Effector CD8-positive, alpha-beta T cell (primary cell): ENCODE measurements around the gene CTU2.
A peak's percentile ranks its signal among the peaks of the same experiment; 100 is the strongest.
"Not testable (repeated sequence)": the region's sequence is repeated elsewhere in the genome, so short reads cannot be mapped to it uniquely, and the experiment has no call there.

Source experiments
- DNase-seq: peaks from one replicate; lab custom pipeline; 2025; lab: John Stamatoyannopoulos, UW
- total RNA-seq, 4 experiments: gene quantifications; one replicate each; lab custom pipeline; 2026; lab: John Stamatoyannopoulos, UW

CTU2 gene
- 16.8 to 47.2 (median 21.1) reads per million in 4 experiments for total RNA-seq

GRCh38 chr16:88706229-88706964 is at the start of gene CTU2, which contains the start of gene RNF166:
Gene CTU2 (plus strand): TSS chr16:88706503. CDS start chr16:88706531, 28 bp downstream.
Gene RNF166 (minus strand): TSS chr16:88706408. CDS start chr16:88706325, 83 bp downstream.
- peak; percentile 86 for DNase-seq

- no peak for DNase-seq
Measured at GRCh38 chr16:88657371-88657770, 48.9 kb upstream of the CTU2 start.

GRCh38 chr16:88658714-88659113 is 47.6 kb upstream of the CTU2 start:
- no peak for DNase-seq

GRCh38 chr16:88659160-88659559 is 47.1 kb upstream of the CTU2 start:
- DNase-seq = no peak

GRCh38 chr16:88661468-88661867 is 44.8 kb upstream of the CTU2 start:
- no peak for DNase-seq

GRCh38 chr16:88662222-88662842 is 44.0 kb upstream of the CTU2 start:
- no peak for DNase-seq

GRCh38 chr16:88662843-88663606 is 43.3 kb upstream of the CTU2 start, which contains the start of gene MVD:
Gene MVD (minus strand): TSS chr16:88663091. CDS start chr16:88663080, 11 bp downstream.
- DNase-seq = peak; percentile 95

- DNase-seq = no peak
Measured at GRCh38 chr16:88665148-88665547, 41.2 kb upstream of the CTU2 start.

GRCh38 chr16:88665570-88665969 is 40.7 kb upstream of the CTU2 start:
- no peak for DNase-seq

- no peak for DNase-seq
Measured at GRCh38 chr16:88667461-88667860, 38.8 kb upstream of the CTU2 start.

GRCh38 chr16:88669493-88669892 is 36.8 kb upstream of the CTU2 start:
- DNase-seq = not testable (repeated sequence)

GRCh38 chr16:88669980-88670379 is 36.3 kb upstream of the CTU2 start:
- no peak for DNase-seq

- no peak for DNase-seq
Measured at GRCh38 chr16:88671806-88672205, 34.5 kb upstream of the CTU2 start.

GRCh38 chr16:88672776-88673175 is 33.5 kb upstream of the CTU2 start:
- DNase-seq = no peak

- no peak for DNase-seq
Measured at GRCh38 chr16:88673716-88674379, 32.5 kb upstream of the CTU2 start.

GRCh38 chr16:88676502-88677242 is 29.6 kb upstream of the CTU2 start:
- DNase-seq = no peak

GRCh38 chr16:88677721-88678120 is 28.6 kb upstream of the CTU2 start:
- no peak for DNase-seq

- DNase-seq = no peak
Measured at GRCh38 chr16:88678224-88678979, 27.9 kb upstream of the CTU2 start.

GRCh38 chr16:88680554-88681083 is 25.7 kb upstream of the CTU2 start:
- no peak for DNase-seq

- DNase-seq = peak; percentile 22
Measured at GRCh38 chr16:88681084-88681680, 25.1 kb upstream of the CTU2 start.
